Mucosa of descending colon (tissue), 3 donors: ENCODE measurements around the gene SRP68. TPM values are rescaled to one million over a fixed set of nuclear protein-coding genes. Genes with fewer than 3 reads are reported as not detected.
"Not testable (repeated sequence)": the region's sequence is repeated elsewhere in the genome, so short reads cannot be mapped to it uniquely, and the experiment has no call there.

Source experiments
- ATAC-seq: fragments of 200-7000 bp; cut with Tn5 transposase; one replicate; pipeline ENCODE4 v1.9.1; 2020; ENCODE audit warnings: mild to moderate bottlenecking, moderate library complexity
- DNase-seq, 3 donors: peaks; one replicate each; pipeline ENCODE4 v3.0.0-alpha.2; 2020
- H3K36me3 ChIP-seq: fragments of 200-600 bp; one replicate; pipeline ENCODE4 v1.8.0; 2021; ENCODE audit warnings: low read depth, mild to moderate bottlenecking
- H3K4me1 ChIP-seq: fragments of 200-600 bp; one replicate; pipeline ENCODE4 v1.8.0; 2021; ENCODE audit warnings: low read depth, mild to moderate bottlenecking
- H3K4me3 ChIP-seq: fragments of 200-600 bp; one replicate; pipeline ENCODE4 v1.8.0; 2021; ENCODE audit warnings: mild to moderate bottlenecking
- H3K9me3 ChIP-seq: fragments of 200-600 bp; one replicate; pipeline ENCODE4 v1.8.0; 2021; ENCODE audit warnings: mild to moderate bottlenecking
- CTCF ChIP-seq: fragments of 200-600 bp; IDR thresholded peaks from one replicate; pipeline ENCODE4 v1.8.0; 2022; ENCODE audit warnings: antibody characterized with exemption, mild to moderate bottlenecking
- intact Hi-C, 2 donors: fragments of 100-400 bp; cut with DNase I in 1 of 2; cut with micrococcal nuclease in 1 of 2; formaldehyde crosslinking; loops; one replicate each; pipeline versions ENCODE4 v1.11.0 to v1.11.1; 2022; cut with DNase I, micrococcal nuclease
- total RNA-seq, 3 donors: library from RNA; stranded (reverse); fragmentation: NEBNext Ultra II Directional in 2 of 3; extraction: Animal tissue kit (Norgen Biotek cat#: 25700) in 2 of 3; gene quantifications; one replicate each; pipeline versions ENCODE4 v1.2.1 to v1.2.4, GENCODE V29; 2021 to 2023
- donor health status: DM: no; HTN: no; CAD: no; lungs with moderate emphysema.
- donor health status: DM: no; HTN: no; CAD: no.
- donor health status: DM: no; HTN: yes; CAD: no.

The SRP68 gene
- total RNA-seq, 3 donors from 2014 or later = 47.3 to 86.6 (median 53.0) TPM

- DNase-seq (no peak), ATAC-seq (no peak)
- intact Hi-C loops = no loop called here
- H3K36me3 ChIP-seq = peaks cover 8% of the 10 kb centered on the region
- H3K4me3 ChIP-seq = no peak overlapping the region
- no peaks in the 10 kb centered on the region for H3K9me3 ChIP-seq
- H3K4me1 ChIP-seq = no peaks in the 10 kb centered on the region
- no peak for TF ChIP-seq CTCF
Measured at GRCh38 chr17:76048711-76049110, 23.6 kb downstream of the SRP68 start.

DNA sequence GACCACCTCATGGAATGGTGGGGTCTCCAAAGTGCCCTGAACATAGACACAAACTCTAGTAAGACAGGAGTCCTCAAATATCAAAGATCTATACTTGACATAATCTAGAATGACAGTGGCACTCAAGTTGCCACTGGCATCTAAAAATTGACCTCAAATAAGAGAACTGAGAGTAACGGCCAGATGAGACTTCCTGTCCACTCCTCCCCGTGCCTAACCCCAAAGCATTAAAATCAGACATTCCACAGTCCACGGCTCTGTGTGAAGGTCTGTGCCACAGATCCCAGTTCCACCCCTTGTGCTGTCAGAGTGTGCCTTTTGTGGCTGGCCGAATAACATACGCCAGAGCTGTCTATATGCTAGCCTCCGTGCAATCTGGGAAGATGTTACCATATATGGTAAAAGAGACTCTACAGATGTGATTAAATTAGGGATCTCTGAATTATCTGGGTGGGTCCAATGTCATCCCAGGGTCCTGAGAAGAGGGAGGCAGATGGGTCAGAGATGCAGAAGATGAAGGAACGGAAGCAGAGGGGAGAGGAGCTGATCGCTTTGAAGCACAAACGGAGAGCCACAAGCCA lies 24.2 kb downstream of the SRP68 start:
- DNase-seq = no peak
- intact Hi-C loops = no loop called here
- Histone ChIP-seq H3K9me3 (no peaks in the 10 kb centered on the region), H3K4me3 (no peak overlapping the region), H3K36me3 (peaks cover 8% of the 10 kb centered on the region), H3K4me1 (no peaks in the 10 kb centered on the region)
- no peak for TF ChIP-seq CTCF
- ATAC-seq = no peak

DNA sequence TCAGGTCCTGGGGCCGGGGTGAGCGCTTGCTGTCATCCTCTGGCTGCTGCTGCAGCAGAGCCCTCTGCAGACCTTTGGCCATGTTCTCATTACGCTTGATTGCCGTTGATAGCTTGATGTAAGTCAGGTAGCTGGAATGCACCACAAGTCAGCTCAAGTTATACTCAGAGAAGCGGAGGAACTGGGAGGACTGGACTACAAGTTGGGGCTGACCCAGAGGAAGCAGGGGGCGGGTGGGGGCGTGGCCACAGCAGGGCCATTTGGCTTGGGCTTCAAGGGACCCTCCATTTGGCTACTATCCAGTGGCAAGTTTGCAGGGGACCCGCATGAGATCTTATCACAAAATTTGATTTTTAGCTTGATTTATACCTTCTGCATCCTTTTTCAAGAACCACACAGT lies 26.3 kb downstream of the SRP68 start:
- no peak for TF ChIP-seq CTCF
- DNase-seq (no peak), ATAC-seq (no peak)
- no peaks in the 10 kb centered on the region for H3K4me1 ChIP-seq
- intact Hi-C loops = no loop called here
- H3K4me3 ChIP-seq = no peak overlapping the region
- H3K36me3 ChIP-seq = peaks cover 11% of the 10 kb centered on the region
- H3K9me3 ChIP-seq = no peaks in the 10 kb centered on the region

DNA sequence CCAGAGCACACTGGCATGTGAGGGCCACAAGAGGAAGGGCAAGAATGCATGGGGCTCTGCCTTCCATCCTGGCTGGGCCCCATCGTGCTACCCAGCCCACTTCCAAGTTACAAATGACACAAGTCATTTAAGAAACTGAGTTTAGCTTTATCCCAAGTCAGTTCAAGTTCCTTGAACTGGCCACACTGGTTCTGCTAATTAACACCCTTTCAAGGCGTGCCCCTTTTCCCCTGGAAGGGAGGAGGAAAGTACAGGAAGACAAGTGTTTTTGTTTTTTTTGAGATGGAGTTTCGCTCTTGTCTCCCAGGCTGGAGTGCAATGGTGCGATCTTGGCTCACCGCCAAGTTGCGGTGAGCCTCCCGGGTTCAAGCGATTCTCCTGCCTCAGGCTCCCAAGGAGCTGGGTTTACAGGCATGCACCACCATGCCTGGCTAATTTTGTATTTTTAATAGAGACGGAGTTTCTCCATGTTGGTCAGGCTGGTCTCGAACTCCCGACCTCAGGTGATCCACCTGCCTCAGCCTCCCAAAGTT lies 27.8 kb downstream of the SRP68 start:
- peaks cover 11% of the 10 kb centered on the region for H3K36me3 ChIP-seq
- DNase-seq, H3K9me3 ChIP-seq, intact Hi-C loops, ATAC-seq, H3K4me3 ChIP-seq, H3K4me1 ChIP-seq: not testable (repeated sequence)

DNA sequence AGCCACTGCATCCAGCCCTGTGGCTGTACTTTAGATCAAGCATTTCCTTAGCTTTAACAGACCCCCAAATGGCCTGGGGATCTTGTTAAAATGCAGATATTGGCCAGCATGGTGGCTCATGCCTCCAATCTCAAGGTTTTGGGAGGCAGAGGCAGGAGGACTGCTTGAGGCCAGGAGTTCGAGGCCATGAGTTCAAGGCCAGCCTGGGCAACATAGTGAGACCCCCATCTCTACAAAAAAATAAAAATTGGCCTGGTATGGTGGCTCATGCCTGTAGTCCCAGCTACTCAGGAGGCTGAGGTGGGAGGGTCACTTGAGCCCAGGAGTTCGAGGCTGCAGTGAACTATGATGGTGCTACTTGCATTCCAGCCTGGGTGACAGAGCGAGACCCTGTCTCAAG lies 29.4 kb downstream of the SRP68 start:
- H3K9me3 ChIP-seq, intact Hi-C loops, ATAC-seq, H3K4me3 ChIP-seq, H3K36me3 ChIP-seq, H3K4me1 ChIP-seq, DNase-seq: not testable (repeated sequence)

GRCh38 chr17:76040376-76040775 lies 31.9 kb downstream of the SRP68 start:
- H3K4me1 ChIP-seq = no peaks in the 10 kb centered on the region
- intact Hi-C loops = no loop called here
- peaks cover 3% of the 10 kb centered on the region for H3K36me3 ChIP-seq
- no peak for TF ChIP-seq CTCF
- ATAC-seq (no peak), DNase-seq (no peak)
- H3K9me3 ChIP-seq = no peaks in the 10 kb centered on the region
- H3K4me3 ChIP-seq = no peak overlapping the region

DNA sequence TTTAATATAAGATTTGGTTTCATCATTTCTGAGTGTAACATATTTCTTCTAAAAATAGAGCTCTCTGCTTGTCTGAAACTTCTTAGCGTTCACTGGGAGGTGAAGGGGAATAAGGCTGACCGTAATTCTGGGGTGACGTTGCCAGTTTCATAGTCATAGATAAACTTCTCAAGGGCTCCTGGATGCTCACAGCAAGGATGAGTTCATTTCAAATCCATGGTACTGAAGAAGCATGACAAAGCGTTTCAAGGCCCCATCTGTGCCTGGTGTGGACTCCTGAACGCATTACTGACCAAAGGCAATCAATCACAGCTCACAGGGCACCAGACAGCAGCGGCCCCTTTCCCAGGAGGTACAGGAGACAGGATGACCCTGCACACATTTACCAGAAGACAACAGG lies 33.2 kb downstream of the SRP68 start:
- peak in 1 of 3 donors; percentile 11 for DNase-seq

More for the DNA sequence above, 33.2 kb downstream of the SRP68 start:
- no peak for TF ChIP-seq CTCF
- Histone ChIP-seq H3K36me3 (peaks cover 3% of the 10 kb centered on the region), H3K9me3 (no peaks in the 10 kb centered on the region), H3K4me3 (no peak overlapping the region), H3K4me1 (no peaks in the 10 kb centered on the region)
- ATAC-seq = no peak
- intact Hi-C loops = no loop called here
